H1 (cell line): ENCODE measurements around the gene ARMC3. TPM values are rescaled to one million over a fixed set of nuclear protein-coding genes. Genes with fewer than 3 reads are reported as not detected.

Experiments used
- CTCF ChIA-PET: fragments of 300-600 bp; sonication (Branson Sonifier 250); formaldehyde crosslinking; loops from one replicate; lab custom pipeline; 2021; ENCODE audit not compliant: partially characterized antibody; lab: Charles Lee
- POLR2A ChIA-PET: fragments of 300-600 bp; sonication (Branson Sonifier 250); formaldehyde crosslinking; loops from one replicate; lab custom pipeline; 2021; ENCODE audit warnings: inconsistent platforms; ENCODE audit not compliant: partially characterized antibody; lab: Charles Lee
- DNase-seq, 2 experiments: peaks; one replicate each; pipeline versions ENCODE4 v3.0.0 to v3.0.0-alpha.2; 2010 to 2022; ENCODE audit warnings: low spot score in 2 of 2, low read depth in 1 of 2, mixed read lengths in 1 of 2
- FAIRE-seq: peaks from 2 replicates; lab custom pipeline; 2011; peaks lifted over from hg19 to GRCh38; lab: Jason Lieb, UNC
- H2AFZ ChIP-seq: 2 replicates; pipeline ENCODE4 v1.8.1; 2012; ENCODE audit warnings: low read length, inconsistent platforms
- H2AK5ac ChIP-seq: 2 replicates; pipeline ENCODE4 v1.6.1; 2013; ENCODE audit warnings: low read depth, low read length
- H2BK120ac ChIP-seq: replicated peaks from 2 replicates; pipeline ENCODE3; 2013; ENCODE audit warnings: low read depth, low read length, inconsistent platforms
- H2BK12ac ChIP-seq: 2 replicates; pipeline ENCODE4 v1.6.1; 2013; ENCODE audit warnings: low read depth, low read length
- H2BK15ac ChIP-seq: 2 replicates; pipeline ENCODE4 v1.6.1; 2013; ENCODE audit warnings: low read length
- H2BK20ac ChIP-seq: 2 replicates; pipeline ENCODE4 v1.6.1; 2013; ENCODE audit warnings: low read length
- H2BK5ac ChIP-seq: 2 replicates; pipeline ENCODE4 v1.6.1; 2013; ENCODE audit warnings: low read depth, low read length
- H3K14ac ChIP-seq: 2 replicates; pipeline ENCODE4 v1.6.1; 2013; ENCODE audit warnings: inconsistent platforms; ENCODE audit not compliant: insufficient read length
- H3K18ac ChIP-seq: 2 replicates; pipeline ENCODE4 v1.6.1; 2013; ENCODE audit warnings: low read length; ENCODE audit errors: extremely low read depth
- H3K23ac ChIP-seq: 2 replicates; pipeline ENCODE4 v1.6.1; 2013; ENCODE audit warnings: inconsistent platforms; ENCODE audit not compliant: insufficient read length
- H3K23me2 ChIP-seq: 2 replicates; pipeline ENCODE4 v1.6.1; 2013; ENCODE audit warnings: low read depth, low read length
- H3K27ac ChIP-seq: 2 replicates; pipeline ENCODE4 v1.6.1; 2011; ENCODE audit warnings: low read depth, low read length, inconsistent platforms
- H3K27me3 ChIP-seq, 4 experiments: replicated peaks in 1 of 4; 1 replicate in 1 of 4; 2 replicates in 3 of 4; pipeline versions ENCODE4 v1.6.1 to v1.8.1; 2011 to 2013; ENCODE audit warnings: low read length in 3 of 4, mild to moderate bottlenecking in 3 of 4, inconsistent platforms in 2 of 4, mixed read lengths in 2 of 4, moderate library complexity in 1 of 4; ENCODE audit not compliant: control insufficient read depth in 3 of 4, insufficient read depth in 3 of 4; ENCODE audit errors: extremely low read depth in 1 of 4
- H3K36me3 ChIP-seq, 4 experiments: 2 replicates each; pipeline versions ENCODE4 v1.6.1 to v1.8.1; 2011 to 2013; ENCODE audit warnings: mild to moderate bottlenecking in 4 of 4, low read length in 3 of 4, moderate library complexity in 2 of 4, control low read depth in 1 of 4, inconsistent platforms in 1 of 4; ENCODE audit not compliant: insufficient read depth in 4 of 4, control insufficient read depth in 2 of 4
- H3K4ac ChIP-seq: replicated peaks from 2 replicates; pipeline ENCODE3; 2013; ENCODE audit warnings: low read length, low read depth, mixed read lengths, inconsistent platforms; ENCODE audit not compliant: insufficient read length
- H3K4me1 ChIP-seq, 4 experiments: replicated peaks in 1 of 4; 1 replicate in 1 of 4; 2 replicates in 3 of 4; pipeline versions ENCODE4 v1.6.1 to v1.8.1; 2011 to 2013; ENCODE audit warnings: low read length in 3 of 4, inconsistent platforms in 2 of 4, mixed read lengths in 1 of 4; ENCODE audit not compliant: insufficient read depth in 4 of 4, control insufficient read depth in 3 of 4
- H3K4me2 ChIP-seq, 2 experiments: 2 replicates each; pipeline versions ENCODE4 v1.6.1 to v1.8.1; 2011 to 2013; ENCODE audit warnings: low read depth in 2 of 2, low read length in 2 of 2, control low read depth in 1 of 2, inconsistent platforms in 1 of 2, mild to moderate bottlenecking in 1 of 2; ENCODE audit not compliant: insufficient read depth in 1 of 2
- H3K4me3 ChIP-seq, 4 experiments: fragments of 200-600, 300-600 bp in 1 of 4; sonication (generic), shearing (Covaris generic), sonication (Bioruptor Twin) in 1 of 4; 2 replicates each; pipeline versions ENCODE4 v1.5.1 to v1.8.1; 2011 to 2016; ENCODE audit warnings: low read length in 4 of 4, low read depth in 3 of 4, control low read depth in 2 of 4, inconsistent platforms in 2 of 4, mild to moderate bottlenecking in 2 of 4, mixed read lengths in 1 of 4, moderate library complexity in 1 of 4; ENCODE audit not compliant: insufficient read depth in 2 of 4; ENCODE audit errors: extremely low read depth in 1 of 4
- H3K56ac ChIP-seq: replicated peaks from 2 replicates; pipeline ENCODE3; 2013; ENCODE audit warnings: low read depth, mild to moderate bottlenecking, mixed read lengths, low read length, inconsistent platforms; ENCODE audit not compliant: insufficient read length
- H3K79me1 ChIP-seq: 2 replicates; pipeline ENCODE4 v1.6.1; 2013; ENCODE audit warnings: low read depth, low read length, control low read depth
- H3K79me2 ChIP-seq, 2 experiments: 2 replicates each; pipeline versions ENCODE4 v1.6.1 to v1.8.1; 2012 to 2013; ENCODE audit warnings: low read length in 2 of 2, mild to moderate bottlenecking in 2 of 2, inconsistent platforms in 1 of 2; ENCODE audit not compliant: insufficient read depth in 2 of 2, control insufficient read depth in 1 of 2
- H3K9ac ChIP-seq, 4 experiments: replicated peaks in 1 of 4; 1 replicate in 1 of 4; 2 replicates in 3 of 4; pipeline versions ENCODE4 v1.6.1 to v1.8.1; 2011 to 2013; ENCODE audit warnings: low read depth in 3 of 4, low read length in 3 of 4, control low read depth in 2 of 4, mild to moderate bottlenecking in 2 of 4, moderate library complexity in 2 of 4, inconsistent platforms in 1 of 4; ENCODE audit errors: extremely low read depth in 1 of 4
- H3K9me3 ChIP-seq, 2 experiments: 2 replicates each; pipeline versions ENCODE4 v1.6.1 to v1.8.1; 2012 to 2013; ENCODE audit warnings: mild to moderate bottlenecking in 2 of 2, moderate library complexity in 2 of 2, control low read depth in 1 of 2, inconsistent platforms in 1 of 2, low read depth in 1 of 2, low read length in 1 of 2, mixed read lengths in 1 of 2; ENCODE audit not compliant: insufficient read depth in 2 of 2
- H4K20me1 ChIP-seq, 2 experiments: replicated peaks in 1 of 2; 2 replicates each; pipeline versions ENCODE3 to v1.8.1; 2011 to 2013; ENCODE audit warnings: inconsistent platforms in 2 of 2, low read length in 2 of 2, mild to moderate bottlenecking in 1 of 2; ENCODE audit not compliant: insufficient read depth in 2 of 2, control insufficient read depth in 1 of 2
- H4K5ac ChIP-seq: 2 replicates; pipeline ENCODE4 v1.6.1; 2013; ENCODE audit warnings: low read length, low read depth, mixed read lengths, inconsistent platforms; ENCODE audit not compliant: insufficient read length
- H4K8ac ChIP-seq: 2 replicates; pipeline ENCODE4 v1.8.0; 2013; ENCODE audit warnings: mild to moderate bottlenecking, moderate library complexity, low read length, inconsistent platforms; ENCODE audit not compliant: insufficient read depth; ENCODE audit errors: extremely low read depth
- H4K91ac ChIP-seq: replicated peaks from 2 replicates; pipeline ENCODE3; 2013; ENCODE audit warnings: low read length, mixed read lengths, inconsistent platforms; ENCODE audit not compliant: insufficient read length
- CBX8 ChIP-seq: fragments of 300-800, 300-1000 bp; sonication (generic); IDR thresholded peaks from 2 replicates; pipeline ENCODE4 v1.7.1; 2016; ENCODE audit warnings: low read depth, low read length, borderline replicate concordance
- E2F6 ChIP-seq: IDR thresholded peaks from 2 replicates; pipeline ENCODE4 v1.6.1; 2012; ENCODE audit warnings: inconsistent platforms
- EP300 ChIP-seq, 2 experiments: IDR thresholded peaks; 1 replicate in 1 of 2; 2 replicates in 1 of 2; pipeline ENCODE4 v1.6.1; 2011 to 2012; ENCODE audit warnings: low read depth in 2 of 2, low read length in 2 of 2, mild to moderate bottlenecking in 2 of 2, borderline replicate concordance in 1 of 2, inconsistent platforms in 1 of 2, moderate library complexity in 1 of 2
- ZNF274 ChIP-seq: IDR thresholded peaks from 2 replicates; pipeline ENCODE4 v1.7.0; 2012; ENCODE audit warnings: low read length, borderline replicate concordance; ENCODE audit errors: extremely low read depth
- WGBS, 2 experiments: shearing (Covaris generic) in 1 of 2; methylation state at CpG; one replicate each; pipeline versions ENCODE4 v1.1.6 to v1.1.7; 2013 to 2015; ENCODE audit warnings: low lambda C conversion rate in 2 of 2, mixed read lengths in 2 of 2, inconsistent platforms in 1 of 2, low coverage in 1 of 2, missing lambda C conversion rate in 1 of 2; ENCODE audit not compliant: insufficient replicate concordance in 2 of 2, insufficient coverage in 1 of 2, insufficient read length in 1 of 2; ENCODE audit errors: extremely low coverage in 1 of 2, missing lambda C conversion rate in 1 of 2; 5-methylcytosine and 5-hydroxymethylcytosine counted together
- polyA plus RNA-seq, 7 experiments: library from polyadenylated mRNA; depleted of rRNA in 3 of 7; stranded (reverse) in 5 of 7; unstranded in 2 of 7; fragments of >200 nt in 5 of 7; fragments of 200-250 nt in 2 of 7; gene quantifications; 1 replicate in 5 of 7; 2 replicates in 1 of 7; 4 replicates in 1 of 7; pipeline versions ENCODE4 v1.2.1 to v1.2.3, GENCODE V29; 2011 to 2013; ENCODE audit warnings: missing spikeins in 2 of 7, mixed read lengths in 2 of 7
- total RNA-seq: library from RNA; stranded (reverse); fragmentation: NEBNext Ultra II Directional; extraction: Animal tissue kit (Norgen Biotek cat#: 25700); gene quantifications from 2 replicates; pipeline ENCODE4 v1.2.1, GENCODE V29; 2021

ARMC3 gene
- total and polyA plus RNA-seq, 2 of the 8 experiments (the other 6 are each of a cell fraction or from before 2014, with no cell fraction given): 0.15 TPM

- CTCF ChIA-PET: interaction anchor here (1.2 kb wide), 2 partner anchors 11 to 17 kb away, joined by 3 to 4 read pairs; no protein-coding TSS in a partner anchor
Measured at GRCh38 chr10:23080262-23080661, 152.4 kb downstream of the ARMC3 start.

More at GRCh38 chr10:23080262-23080661, 152.4 kb downstream of the ARMC3 start:
- peak overlapping the region; percentile 99; the same call in 1 of the 2 replicates for H2AFZ ChIP-seq
- H2BK120ac ChIP-seq: no peak overlapping the region
- H3K4me1 ChIP-seq: peaks cover 0 to 7% (median 4%) of the 10 kb centered on the region in 4 experiments; a peak in 6 of 7 replicates
- no peak overlapping the region for H3K14ac ChIP-seq
- no peak for TF ChIP-seq E2F6
- TF ChIP-seq ZNF274: no peak
- no peak for TF ChIP-seq CBX8
- no peak for TF ChIP-seq EP300 (IDR thresholded peaks at IDR 0.05; ENCODE audit: borderline replicate concordance in 1 of 2, low read depth in 2 of 2, low read length in 2 of 2)
- H3K23ac ChIP-seq: no peak overlapping the region
- no peaks in the 10 kb centered on the region for H3K27me3 ChIP-seq
- H3K79me2 ChIP-seq: no peaks in the 10 kb centered on the region
- no peak overlapping the region for H2BK20ac ChIP-seq
- no peak overlapping the region for H4K8ac ChIP-seq
- 81% methylated on average over 7 of the region's 7 CpGs; no CpG with 5 or more reads in 1 of the 2 experiments for WGBS, 2 experiments
- H3K18ac ChIP-seq: no peak overlapping the region
- H3K9me3 ChIP-seq: peaks cover 0 to 4% of the 10 kb centered on the region in 2 experiments; a peak in 1 of 4 replicates
- H3K27ac ChIP-seq: no peak overlapping the region
- DNase-seq (no peak), FAIRE-seq (no peak)
- no peak overlapping the region for H2BK12ac ChIP-seq
- H4K5ac ChIP-seq: no peak overlapping the region
- H4K20me1 ChIP-seq: no peaks in the 10 kb centered on the region
- no peak overlapping the region for H3K4me3 ChIP-seq
- H3K4me2 ChIP-seq: 0 out of 4 replicates have a peak overlapping the region, but pooled peaks of 1 of the 2 experiments have one; percentile 36
- no peak overlapping the region for H2AK5ac ChIP-seq
- H3K79me1 ChIP-seq: no peaks in the 10 kb centered on the region
- H2BK15ac ChIP-seq: no peak overlapping the region
- no peak overlapping the region for H2BK5ac ChIP-seq
- POLR2A ChIA-PET: interaction anchor here (1.1 kb wide), 1 partner anchor 24 kb away, joined by 4 read pairs; no protein-coding TSS in a partner anchor
- H3K9ac ChIP-seq: no peak overlapping the region
- no peak overlapping the region for H3K56ac ChIP-seq
- no peaks in the 10 kb centered on the region for H3K36me3 ChIP-seq
- H3K4ac ChIP-seq: no peak overlapping the region
- H4K91ac ChIP-seq: no peak overlapping the region
- no peaks in the 10 kb centered on the region for H3K23me2 ChIP-seq
